GM19324 (cell line): ENCODE results near the gene TSSK2.
"Not testable (repeated sequence)": the region's sequence is repeated elsewhere in the genome, so short reads cannot be mapped to it uniquely, and the experiment has no call there.

Experiments used
- ATAC-seq: cut with Tn5 transposase; IDR thresholded peaks from one replicate; pipeline ENCODE4 v1.9.1; 2021; ENCODE audit warnings: mild to moderate bottlenecking, moderate library complexity; ENCODE audit not compliant: unreplicated experiment, low FRiP score

The TSSK2 gene

DNA sequence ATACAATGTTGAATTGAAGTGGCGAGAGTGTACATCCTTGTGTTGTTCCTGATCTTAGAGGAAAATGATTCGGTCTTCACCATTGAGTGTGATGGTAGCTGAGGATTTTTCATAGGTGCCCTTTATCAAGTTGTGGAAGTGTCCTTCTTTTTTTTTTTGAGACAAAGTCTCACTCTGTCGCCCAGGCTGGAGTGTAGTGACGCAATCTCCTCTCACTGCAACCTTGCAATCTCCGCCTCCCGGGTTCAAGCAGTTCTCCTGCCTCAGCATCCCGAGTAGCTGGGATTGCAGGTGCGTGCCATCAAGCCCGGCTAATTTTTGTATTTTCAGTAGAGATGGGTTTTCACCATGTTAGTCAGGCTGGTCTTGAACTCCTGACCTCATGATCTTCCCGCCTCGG lies 27.5 kb downstream of the TSSK2 start:
- not testable (repeated sequence) for ATAC-seq

DNA sequence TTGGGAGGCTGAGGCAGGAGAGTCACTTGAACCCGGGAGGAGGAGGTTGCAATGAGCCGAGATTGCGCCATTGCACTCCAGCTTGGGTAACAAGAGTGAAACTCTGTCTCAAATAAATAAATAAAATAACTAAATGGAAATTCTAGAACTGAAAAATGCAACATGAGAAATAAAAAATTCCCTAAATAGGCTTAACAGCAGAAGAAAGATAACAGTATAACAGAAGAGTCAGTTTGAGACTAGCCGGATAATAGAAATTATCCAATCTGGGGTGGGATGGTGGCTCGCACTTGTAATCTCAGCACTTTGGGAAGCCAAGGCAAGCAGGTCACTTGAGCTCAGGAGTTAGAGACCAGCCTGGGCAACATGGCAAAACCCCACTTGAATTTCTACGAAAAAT lies 33.3 kb downstream of the TSSK2 start:
- no peak for ATAC-seq

DNA sequence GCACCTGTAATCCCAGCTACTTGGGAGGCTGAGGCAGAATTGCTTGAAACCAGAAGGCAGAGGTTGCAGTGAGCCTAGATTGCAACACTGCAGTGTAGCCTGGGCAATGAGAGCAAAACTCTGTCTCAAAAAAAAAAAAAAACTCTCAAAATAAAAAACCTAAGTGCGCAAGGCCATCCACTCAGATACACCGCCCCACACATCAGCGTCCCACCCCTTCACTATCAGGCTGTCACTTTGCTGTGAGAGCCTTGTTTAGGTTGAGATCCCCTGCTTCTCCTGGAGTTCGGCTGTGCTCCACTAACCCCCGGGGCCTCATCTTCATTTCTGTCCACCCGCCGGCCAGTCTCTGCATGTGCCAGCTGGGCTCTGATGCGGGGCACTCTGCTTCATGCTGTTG lies 35.3 kb downstream of the TSSK2 start:
- no peak for ATAC-seq

DNA sequence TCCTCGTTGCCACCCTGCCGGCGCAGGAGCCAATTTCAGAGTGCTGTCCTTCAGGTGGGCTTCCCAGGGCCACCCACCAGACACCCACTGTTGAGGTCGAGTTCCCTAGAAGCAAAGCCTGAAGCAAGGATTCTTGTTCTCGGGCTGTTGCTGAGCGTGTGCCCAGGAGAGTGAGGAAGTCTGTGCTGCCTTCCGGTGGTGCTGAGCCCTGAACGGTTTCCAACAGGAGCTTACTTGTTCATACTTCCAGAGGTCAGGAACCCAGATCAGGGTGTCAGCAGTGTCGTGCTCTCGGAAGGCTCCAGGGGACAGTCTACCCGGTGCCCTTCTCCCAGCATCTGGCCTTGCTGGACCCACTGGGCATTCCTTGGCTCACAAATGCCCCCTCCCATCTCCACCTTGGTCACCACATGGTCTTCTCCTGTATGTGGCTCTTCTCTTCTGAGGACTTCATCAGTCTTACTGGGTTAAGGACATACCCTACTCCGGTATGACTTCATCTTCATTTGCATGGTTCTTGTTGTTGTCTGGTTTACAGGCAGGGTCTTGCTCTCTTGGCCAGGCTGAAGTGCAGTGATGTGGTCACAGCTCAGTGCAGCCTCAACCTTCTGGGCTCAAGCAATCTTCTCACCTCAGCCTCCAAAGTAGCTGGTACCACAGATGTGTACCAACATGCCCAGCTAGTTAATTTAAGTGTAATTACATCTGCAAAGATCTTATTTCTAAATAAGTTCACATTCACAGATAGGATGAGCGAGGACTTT lies 36.2 kb downstream of the TSSK2 start:
- no peak for ATAC-seq

DNA sequence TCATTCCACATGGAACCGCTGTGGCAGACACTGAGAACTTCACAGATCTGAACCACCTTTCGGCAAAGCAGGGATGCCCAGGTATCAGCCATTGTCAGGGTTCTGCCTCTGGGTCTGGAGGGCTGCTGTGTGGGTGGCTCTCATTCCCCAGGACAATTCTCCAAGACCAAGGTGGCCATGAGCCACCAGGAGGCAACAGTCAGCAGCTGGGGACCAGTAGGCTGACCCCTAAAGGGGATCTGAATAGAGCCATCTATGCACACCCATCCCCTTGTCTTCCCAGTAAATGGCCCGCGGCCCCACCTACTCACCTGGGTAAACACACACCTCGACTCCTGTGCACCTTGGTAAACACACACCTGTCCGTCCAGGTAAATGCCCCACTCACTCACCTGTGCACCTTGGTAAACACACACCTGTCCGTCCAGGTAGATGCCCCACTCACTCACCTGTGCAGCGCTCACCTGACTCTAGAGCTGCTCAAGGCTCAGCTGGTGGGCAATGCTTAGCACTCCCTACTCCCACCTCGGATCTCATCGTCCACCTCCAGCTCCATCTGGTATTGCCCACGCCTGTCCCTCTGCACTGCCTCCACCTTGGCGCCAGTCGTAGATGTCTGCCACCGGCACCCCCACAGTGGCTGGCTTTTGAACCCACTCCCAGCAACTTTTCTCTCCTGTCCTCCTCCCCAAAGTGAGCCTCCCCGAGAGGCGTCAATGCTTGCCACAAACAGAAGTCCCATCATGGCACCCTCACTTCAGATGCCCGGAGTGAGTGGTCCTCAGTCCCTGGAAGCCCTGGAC lies 37.2 kb downstream of the TSSK2 start:
- ATAC-seq: no peak

DNA sequence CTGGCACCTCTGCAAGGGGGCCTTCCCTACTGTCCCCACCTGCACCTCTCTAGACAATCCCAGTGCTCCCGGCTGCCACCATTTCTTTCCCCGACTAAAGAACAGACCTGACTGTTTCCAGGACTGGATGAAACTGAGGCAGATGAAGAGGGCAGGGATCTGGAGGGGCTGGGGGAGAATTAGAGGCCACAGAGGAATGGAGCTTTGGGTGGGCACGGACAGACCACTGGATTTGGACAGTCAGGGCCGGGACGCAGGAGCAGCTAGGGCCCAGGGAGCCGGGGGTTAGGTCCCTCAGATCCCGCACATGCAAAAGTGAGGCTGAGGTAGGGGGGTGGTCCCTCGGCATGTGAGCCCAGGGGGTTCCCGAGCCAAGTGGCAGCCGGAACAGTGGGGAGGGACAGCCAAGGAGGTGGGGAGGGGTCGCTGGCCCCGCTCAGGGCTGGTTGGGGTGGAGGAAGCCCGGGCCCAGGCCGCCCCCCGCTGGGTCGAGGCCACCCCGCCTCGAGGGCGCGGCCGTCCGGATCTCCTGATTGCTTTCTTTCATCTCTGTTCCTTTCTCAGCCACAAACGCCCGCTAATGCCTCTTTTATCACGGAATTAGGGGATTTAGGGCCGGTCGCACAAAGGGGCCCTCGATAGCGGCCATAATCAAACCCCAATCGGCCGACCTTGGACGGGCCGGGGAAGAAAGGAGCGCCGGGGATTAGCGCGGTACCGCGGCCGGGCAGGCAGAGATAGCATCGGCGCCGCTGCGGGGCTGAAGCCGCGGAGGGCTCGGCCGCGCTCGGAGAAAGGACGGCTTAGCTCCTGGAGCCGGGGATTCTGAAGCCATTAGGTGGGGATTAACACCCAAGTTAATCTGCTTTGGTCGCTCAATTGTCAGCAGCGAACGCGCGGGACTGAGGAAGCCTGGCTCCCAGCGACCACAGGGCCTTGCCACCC lies 38.2 kb downstream of the TSSK2 start:
- ATAC-seq: no peak

DNA sequence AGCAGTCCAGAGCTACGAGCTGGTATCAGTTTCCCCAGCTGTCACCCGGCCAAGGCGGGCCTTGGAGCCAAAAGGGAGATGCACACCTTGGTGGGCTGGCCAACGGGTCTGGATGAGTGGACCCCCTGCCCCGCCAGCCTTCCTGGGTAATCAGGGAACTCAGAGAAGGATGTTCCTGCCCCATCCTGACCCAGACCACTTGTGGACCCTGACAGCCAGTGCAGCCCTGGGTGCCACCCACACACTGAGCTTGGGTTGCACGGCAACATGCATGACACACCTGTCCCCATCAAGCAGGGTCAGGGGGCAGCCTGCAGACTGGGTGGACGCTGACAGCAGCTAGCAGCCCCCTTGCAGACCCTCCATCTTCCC lies 38.8 kb downstream of the TSSK2 start:
- no peak for ATAC-seq

DNA sequence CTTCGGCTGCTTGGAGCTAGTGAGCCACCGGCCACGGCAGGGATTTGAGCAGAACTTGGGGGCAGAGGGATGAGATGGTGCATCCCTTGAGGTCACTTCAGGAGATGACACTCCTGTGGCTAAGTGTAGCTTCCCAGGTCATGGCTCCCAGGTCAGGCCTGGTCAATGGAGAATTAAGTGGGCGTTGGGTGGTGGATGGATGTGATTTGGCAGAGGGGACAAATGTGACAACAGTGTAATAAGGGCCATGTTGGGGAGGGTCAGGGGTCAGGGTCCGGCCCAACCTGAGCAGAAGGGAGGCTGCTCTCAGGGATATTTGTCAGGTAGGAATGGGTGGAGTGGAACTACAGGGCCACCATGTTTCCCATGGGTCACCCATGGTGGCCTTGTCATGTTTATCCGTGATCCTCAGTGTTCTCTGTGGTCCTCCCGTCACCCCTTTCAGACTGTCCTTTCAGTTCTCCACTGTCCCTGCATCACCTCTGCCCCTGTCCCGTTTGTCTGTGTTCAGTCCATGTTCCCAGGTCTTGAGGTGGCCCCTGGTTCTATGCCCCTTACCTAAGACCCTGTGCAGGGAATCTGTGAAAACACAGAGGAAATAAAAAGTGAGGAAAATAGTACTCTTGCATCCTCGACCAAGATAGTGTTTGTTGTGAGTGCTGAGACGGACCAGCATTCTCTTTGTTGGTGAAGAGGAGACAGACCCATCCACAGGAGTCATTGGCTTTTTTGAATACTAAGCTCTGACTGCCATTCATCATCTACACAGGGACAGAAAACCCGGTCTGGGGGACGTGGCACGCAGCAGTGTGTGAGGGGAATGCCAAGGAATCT lies 41.3 kb downstream of the TSSK2 start:
- no peak for ATAC-seq

DNA sequence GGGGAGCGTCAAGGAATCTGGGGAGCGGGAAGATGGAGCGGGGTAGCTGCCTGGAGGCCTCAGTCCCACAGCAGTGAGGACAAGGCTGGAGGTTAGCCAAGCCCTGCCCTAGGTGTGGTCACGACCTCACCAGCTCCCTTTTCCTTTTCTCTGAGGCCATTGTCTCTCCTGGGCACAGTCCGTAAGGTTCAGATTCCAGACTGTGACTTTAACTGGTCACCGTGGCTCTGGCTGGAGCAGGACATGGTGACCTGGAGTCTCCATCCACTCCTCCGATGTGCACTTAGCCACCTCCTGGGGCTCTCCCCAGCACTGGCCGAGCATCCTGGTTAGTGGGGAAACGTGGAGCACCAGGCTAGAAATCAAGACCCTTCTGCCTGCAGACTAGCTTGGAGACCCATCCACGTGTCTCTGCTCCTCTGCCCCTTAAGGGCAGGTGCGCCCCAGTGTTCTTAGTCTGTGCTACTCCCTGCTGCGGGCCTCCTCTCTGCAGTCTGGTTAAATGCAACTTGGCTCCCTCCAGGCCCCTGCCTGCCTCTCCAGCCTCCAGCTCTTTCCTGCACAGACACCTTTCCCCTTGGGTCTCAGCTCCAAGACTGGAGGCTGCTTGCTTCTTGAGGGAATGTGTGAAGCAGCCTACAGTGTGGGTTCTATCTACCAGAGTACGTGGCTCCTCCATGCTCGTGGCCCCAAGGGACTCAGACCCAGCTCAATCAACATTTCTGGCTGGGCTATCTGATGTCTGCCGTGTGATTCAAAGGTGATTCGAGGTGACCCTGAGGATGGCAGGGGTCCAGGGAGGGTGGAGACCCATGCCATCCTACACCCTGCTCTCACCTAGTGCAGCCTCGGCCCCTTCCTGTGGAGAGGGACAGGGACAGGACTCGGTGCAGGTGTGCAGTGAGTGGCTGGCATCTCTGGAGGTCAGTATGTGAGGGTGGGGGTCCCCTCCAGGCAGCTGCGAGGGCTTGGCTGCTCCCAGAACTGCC lies 42.2 kb downstream of the TSSK2 start:
- ATAC-seq: no peak

DNA sequence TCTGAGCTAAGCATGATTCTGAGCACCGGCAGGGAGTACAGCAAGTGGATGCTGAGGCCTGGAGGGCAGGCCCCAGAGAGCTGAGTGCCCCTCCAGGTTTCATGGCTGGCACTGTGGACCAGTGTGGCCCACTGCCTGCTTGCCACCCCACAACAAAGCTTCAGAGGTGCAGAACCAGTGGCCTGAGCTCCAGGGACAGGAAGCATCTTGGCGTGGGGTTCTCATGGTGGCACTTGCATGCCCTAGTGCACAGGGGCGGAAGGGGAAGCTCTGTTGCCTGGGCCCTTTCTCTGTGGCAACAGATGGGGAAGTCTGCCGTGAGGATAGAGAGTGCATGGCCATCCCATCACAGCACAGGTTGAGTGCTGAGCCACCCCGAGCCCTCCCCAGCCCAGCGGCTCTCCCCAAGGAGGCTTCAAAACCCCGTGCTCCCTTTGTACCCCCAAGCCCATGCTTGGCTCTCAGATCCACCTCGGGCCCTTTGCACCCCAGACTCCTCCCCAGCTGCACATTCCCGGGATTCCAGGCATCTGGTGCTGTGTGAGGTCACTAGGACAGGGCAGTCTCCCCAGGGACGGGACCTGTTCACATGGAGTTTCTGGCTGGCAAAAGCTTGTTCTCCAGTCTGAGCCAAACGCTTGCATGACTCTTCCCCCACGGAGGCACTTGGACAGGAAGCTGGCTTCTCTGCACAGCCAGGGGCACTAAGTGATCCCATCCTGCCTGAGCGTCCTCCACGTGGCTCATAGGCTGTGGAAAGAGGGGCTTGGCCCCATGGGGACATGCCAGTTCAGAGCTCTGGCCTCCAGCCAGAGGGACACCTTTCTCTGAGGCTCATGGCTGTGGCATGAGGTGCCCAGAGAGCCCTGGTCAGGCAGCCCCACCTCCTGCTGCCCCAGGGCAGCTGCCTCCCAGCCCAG lies 43.3 kb downstream of the TSSK2 start:
- ATAC-seq: no peak

DNA sequence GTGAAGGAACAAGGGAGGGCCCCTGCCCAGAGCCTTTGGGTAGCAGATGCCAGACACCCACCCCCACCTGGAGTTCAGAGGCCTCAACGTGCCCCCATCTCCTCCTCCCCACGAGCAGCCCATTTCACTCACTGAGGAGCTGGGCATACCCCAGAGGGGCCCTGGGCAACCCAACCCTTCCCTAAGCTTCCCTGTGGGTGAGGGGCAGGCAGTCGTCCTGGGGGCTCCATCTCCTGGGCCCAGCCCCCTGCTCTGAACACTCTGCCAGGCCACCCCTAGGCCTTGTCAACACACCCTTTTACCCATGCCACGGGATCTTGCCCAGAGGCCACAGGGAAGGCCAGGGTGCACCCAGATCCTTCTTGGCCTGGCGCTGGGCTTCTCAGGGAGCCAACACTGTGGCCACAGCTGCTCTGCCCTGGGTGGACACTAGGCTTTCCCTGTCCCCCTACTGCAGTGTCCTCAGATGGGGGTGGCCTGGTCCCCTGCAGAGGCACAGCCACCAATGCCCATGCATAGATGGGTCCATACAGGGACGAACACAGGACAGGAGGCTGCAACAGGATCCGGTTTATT lies 44.0 kb downstream of the TSSK2 start:
- ATAC-seq: no peak

DNA sequence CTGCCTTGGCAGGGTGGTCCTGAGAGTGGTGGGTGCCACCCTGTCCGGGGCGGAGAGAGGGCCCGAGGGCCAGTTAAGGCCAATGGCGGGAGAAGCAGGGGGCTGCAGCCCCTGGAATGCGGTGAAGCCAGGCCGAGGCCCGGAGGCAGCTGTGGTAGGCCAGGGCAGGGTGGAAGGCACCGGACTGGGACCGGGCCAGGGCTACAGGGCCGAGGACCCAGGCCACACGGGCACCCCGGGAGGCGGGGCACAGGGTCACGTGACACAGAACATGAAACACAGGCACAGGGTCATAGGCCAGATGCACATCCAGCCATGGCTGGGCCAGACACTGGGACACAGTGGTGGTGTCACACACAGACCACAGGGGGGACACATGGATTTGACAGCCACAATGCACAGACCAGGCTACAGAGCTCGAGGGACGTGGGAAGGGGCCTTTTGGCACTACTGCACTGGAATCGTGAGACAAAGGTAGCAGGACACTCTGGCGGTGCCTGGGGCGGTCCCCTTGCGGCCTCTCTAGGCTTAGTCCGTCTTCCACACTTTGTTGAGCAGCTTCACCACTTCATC lies 44.6 kb downstream of the TSSK2 start:
- ATAC-seq: no peak

DNA sequence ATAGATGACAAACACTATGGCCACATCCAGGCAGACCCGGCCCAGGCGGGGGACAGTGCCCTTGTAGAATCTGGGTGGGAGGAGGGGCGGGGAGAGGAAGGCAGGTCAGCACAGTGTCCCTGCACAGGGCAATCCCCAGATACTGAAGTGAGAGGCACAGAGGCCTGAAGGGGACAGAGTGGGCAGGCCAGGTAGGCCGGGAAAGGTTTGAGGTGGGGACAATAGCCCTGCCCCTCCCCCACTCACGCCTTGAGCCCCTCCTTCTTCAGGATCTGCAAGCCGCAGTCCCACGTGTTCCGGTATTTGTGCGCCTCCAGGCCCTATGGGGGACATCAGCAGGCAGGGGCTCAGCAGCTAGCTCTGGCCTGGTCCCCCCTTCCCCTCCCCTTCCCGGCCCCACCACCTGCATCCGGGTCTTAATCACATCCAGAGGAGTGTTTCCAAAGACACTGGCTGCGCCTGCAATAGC lies 45.1 kb downstream of the TSSK2 start:
- ATAC-seq: no peak

DNA sequence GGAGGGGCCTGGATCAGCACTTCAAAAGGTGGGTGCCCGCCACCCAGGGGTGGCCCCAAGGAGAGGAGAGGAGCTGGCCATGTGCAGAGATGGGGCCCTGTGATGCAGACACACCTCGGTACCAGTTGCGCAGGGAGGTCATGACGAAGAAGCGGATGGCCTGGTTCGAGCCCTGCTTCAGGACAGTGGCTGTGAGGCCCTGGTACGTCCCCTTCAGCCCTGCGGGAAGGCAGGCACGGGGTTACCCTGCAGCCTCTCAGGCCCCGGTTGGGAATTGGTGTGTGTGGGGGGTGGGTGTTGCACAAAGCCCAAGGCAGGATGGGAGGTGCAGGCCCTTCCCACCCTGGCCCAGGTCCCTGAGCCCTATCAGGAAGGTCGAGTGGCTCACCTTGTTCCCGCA lies 45.6 kb downstream of the TSSK2 start:
- no peak for ATAC-seq

DNA sequence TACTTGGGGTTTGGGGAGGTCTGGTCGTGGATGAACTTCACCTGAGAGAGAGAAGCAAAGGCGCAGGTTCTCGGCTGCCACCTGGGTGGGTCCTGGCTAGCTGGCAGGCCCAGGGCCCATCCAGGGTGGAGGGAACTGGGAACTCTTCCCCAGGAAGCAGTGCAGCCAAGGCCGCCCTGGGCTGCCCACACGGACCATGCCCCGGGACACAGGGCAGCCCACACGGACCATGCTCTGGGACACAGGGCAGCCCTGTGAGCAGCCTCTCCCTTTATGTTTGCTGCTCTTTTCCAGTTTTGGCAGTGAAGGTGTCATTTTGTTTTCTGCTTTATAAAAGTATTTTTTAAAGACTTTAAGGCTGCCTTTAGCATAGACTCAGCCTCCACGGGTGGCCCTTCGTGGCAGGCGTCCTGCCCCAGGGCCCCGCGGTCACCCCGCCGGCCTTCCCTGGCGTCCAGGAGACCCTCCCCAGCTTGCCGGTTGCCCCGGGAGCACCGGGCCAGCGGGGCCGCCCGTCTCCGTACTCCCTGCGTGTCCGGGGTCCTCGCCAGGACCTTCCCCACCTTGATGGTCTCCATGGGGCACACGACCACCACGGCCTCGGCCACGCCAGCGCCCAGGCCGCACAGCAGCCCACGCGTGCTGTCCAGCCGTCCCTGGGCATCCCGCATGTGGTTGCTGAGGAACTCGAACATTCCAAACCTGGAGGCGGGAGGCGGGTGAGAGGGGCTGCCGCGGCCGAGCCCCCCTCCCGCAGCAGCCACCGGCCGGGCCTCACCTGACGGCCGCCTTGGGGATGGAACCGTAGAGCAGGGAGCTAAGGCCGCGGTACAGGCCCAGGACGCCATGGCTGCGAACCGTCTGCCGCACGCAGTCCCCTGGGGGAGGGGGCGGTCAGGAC lies 46.3 kb downstream of the TSSK2 start:
- ATAC-seq: no peak

DNA sequence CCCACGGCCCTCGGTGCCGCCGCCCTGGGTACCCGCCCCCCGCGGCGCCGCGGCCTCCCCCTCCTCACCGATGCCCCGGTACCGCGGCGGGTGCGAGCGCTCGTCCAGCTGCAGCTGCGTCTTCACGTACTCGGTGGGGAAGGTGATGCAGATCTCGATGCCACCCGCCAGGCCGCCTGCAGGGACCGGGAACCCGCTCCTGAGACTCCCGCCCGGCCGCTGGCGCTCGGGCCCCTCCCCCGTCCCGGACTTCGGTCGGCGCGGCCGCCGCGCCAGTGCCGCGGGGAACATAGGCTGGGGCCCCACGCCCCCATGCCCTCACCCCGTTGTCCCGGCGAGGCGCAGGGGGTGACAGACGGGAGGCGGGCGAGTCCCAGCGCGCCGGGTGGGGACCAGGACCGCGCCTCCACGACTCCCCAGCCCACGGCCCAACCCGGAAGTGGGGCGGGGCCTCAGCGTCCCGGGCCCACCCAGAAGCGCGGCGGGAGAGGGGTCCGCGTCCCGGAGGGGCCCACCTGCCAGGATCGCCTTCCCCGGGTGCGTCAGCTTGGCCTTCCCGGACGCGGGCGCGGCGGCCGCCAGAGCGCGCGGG lies 47.1 kb downstream of the TSSK2 start:
- ATAC-seq: peak; percentile 42
